ENCODE measurements around the gene SRPRA.

The SRPRA gene

GRCh38 chr11:126308271-126308671, 39.6 kb upstream of the SRPRA start:
- H3K27ac ChIP-seq (ENCODE audit: low read length) = no peak overlapping the region
- no peaks in the 10 kb centered on the region for H3K9me3 ChIP-seq (ENCODE audit: control insufficient read depth in 2 of 2, low read length in 2 of 2)
- peaks cover 22% of the 10 kb centered on the region for H3K4me1 ChIP-seq (ENCODE audit: control insufficient read depth, insufficient read depth, low read length)
- H3K4me3 ChIP-seq (ENCODE audit: low read length in 2 of 2) = no peak overlapping the region
- H3K9ac ChIP-seq (ENCODE audit: low read length in 2 of 2) = no peak overlapping the region
- peaks cover 0 to 9% of the 10 kb centered on the region in 2 donors for H3K36me3 ChIP-seq (ENCODE audit: control insufficient read depth in 2 of 2, insufficient read depth in 2 of 2, low read length in 2 of 2)
- no peaks in the 10 kb centered on the region for H3K27me3 ChIP-seq (ENCODE audit: control insufficient read depth in 1 of 2, insufficient read depth in 2 of 2, low read length in 2 of 2)

GRCh38 chr11:126307706-126308105, 39.0 kb upstream of the SRPRA start:
- Histone ChIP-seq H3K36me3 (ENCODE audit: control insufficient read depth in 2 of 2, insufficient read depth in 2 of 2, low read length in 2 of 2) (peaks cover 0 to 7% of the 10 kb centered on the region in 2 donors), H3K4me1 (ENCODE audit: control insufficient read depth, insufficient read depth, low read length) (peaks cover 22% of the 10 kb centered on the region), H3K27ac (ENCODE audit: low read length) (no peak overlapping the region), H3K27me3 (ENCODE audit: control insufficient read depth in 1 of 2, insufficient read depth in 2 of 2, low read length in 2 of 2) (no peaks in the 10 kb centered on the region), H3K4me3 (ENCODE audit: low read length in 2 of 2) (no peak overlapping the region), H3K9me3 (ENCODE audit: control insufficient read depth in 2 of 2, low read length in 2 of 2) (no peaks in the 10 kb centered on the region), H3K9ac (ENCODE audit: low read length in 2 of 2) (no peak overlapping the region)

GRCh38 chr11:126305699-126306098, 37.0 kb upstream of the SRPRA start:
- peaks cover 0 to 4% of the 10 kb centered on the region in 2 donors for H3K36me3 ChIP-seq (ENCODE audit: control insufficient read depth in 2 of 2, insufficient read depth in 2 of 2, low read length in 2 of 2)
- no peak overlapping the region for H3K9ac ChIP-seq (ENCODE audit: low read length in 2 of 2)
- no peaks in the 10 kb centered on the region for H3K9me3 ChIP-seq (ENCODE audit: control insufficient read depth in 2 of 2, low read length in 2 of 2)
- H3K4me3 ChIP-seq (ENCODE audit: low read length in 2 of 2) = no peak overlapping the region
- no peak overlapping the region for H3K27ac ChIP-seq (ENCODE audit: low read length)
- no peaks in the 10 kb centered on the region for H3K27me3 ChIP-seq (ENCODE audit: control insufficient read depth in 1 of 2, insufficient read depth in 2 of 2, low read length in 2 of 2)
- H3K4me1 ChIP-seq (ENCODE audit: control insufficient read depth, insufficient read depth, low read length) = peaks cover 16% of the 10 kb centered on the region

GRCh38 chr11:126304457-126305075, 35.9 kb upstream of the SRPRA start:
- no peaks in the 10 kb centered on the region for H3K9me3 ChIP-seq (ENCODE audit: control insufficient read depth in 2 of 2, low read length in 2 of 2)

GRCh38 chr11:126303623-126304456, 35.1 kb upstream of the SRPRA start, which contains the start of gene DCPS:
TSS of gene DCPS (plus strand) at chr11:126304060. CDS start at chr11:126304081, 21 bp downstream.
- H3K27me3 ChIP-seq (ENCODE audit: control insufficient read depth in 1 of 2, insufficient read depth in 2 of 2, low read length in 2 of 2) = no peaks in the 10 kb centered on the region
- peaks cover 14% of the 10 kb centered on the region for H3K4me1 ChIP-seq (ENCODE audit: control insufficient read depth, insufficient read depth, low read length)
- peaks cover 4 to 5% of the 10 kb centered on the region in 2 donors for H3K36me3 ChIP-seq (ENCODE audit: control insufficient read depth in 2 of 2, insufficient read depth in 2 of 2, low read length in 2 of 2)
- H3K9me3 ChIP-seq (ENCODE audit: control insufficient read depth in 2 of 2, low read length in 2 of 2) = no peaks in the 10 kb centered on the region
- peak within 1 kb of the TSS; percentile 91 to 93 for H3K9ac ChIP-seq (ENCODE audit: low read length in 2 of 2)
- peak within 1 kb of the TSS; percentile 97 to 98 for H3K4me3 ChIP-seq (ENCODE audit: low read length in 2 of 2)
- H3K27ac ChIP-seq (ENCODE audit: low read length) = peak within 1 kb of the TSS; percentile 92

More at GRCh38 chr11:126304457-126305075, 35.9 kb upstream of the SRPRA start:
- peak overlapping the region; percentile 92 for H3K27ac ChIP-seq (ENCODE audit: low read length)
- H3K27me3 ChIP-seq (ENCODE audit: control insufficient read depth in 1 of 2, insufficient read depth in 2 of 2, low read length in 2 of 2) = no peaks in the 10 kb centered on the region
- peak overlapping the region; percentile 97 to 98 for H3K4me3 ChIP-seq (ENCODE audit: low read length in 2 of 2)
- peaks cover 4% of the 10 kb centered on the region in 2 donors for H3K36me3 ChIP-seq (ENCODE audit: control insufficient read depth in 2 of 2, insufficient read depth in 2 of 2, low read length in 2 of 2)
- peak overlapping the region; percentile 91 to 93 for H3K9ac ChIP-seq (ENCODE audit: low read length in 2 of 2)
- H3K4me1 ChIP-seq (ENCODE audit: control insufficient read depth, insufficient read depth, low read length) = peaks cover 14% of the 10 kb centered on the region

- H3K4me1 ChIP-seq (ENCODE audit: control insufficient read depth, insufficient read depth, low read length) = no peaks in the 10 kb centered on the region
- H3K4me3 ChIP-seq (ENCODE audit: low read length in 2 of 2) = no peak overlapping the region
- peaks cover 22 to 28% of the 10 kb centered on the region in 2 donors for H3K36me3 ChIP-seq (ENCODE audit: control insufficient read depth in 2 of 2, insufficient read depth in 2 of 2, low read length in 2 of 2)
- no peaks in the 10 kb centered on the region for H3K27me3 ChIP-seq (ENCODE audit: control insufficient read depth in 1 of 2, insufficient read depth in 2 of 2, low read length in 2 of 2)
- no peak overlapping the region for H3K27ac ChIP-seq (ENCODE audit: low read length)
- H3K9ac ChIP-seq (ENCODE audit: low read length in 2 of 2) = no peak overlapping the region
- H3K9me3 ChIP-seq (ENCODE audit: control insufficient read depth in 2 of 2, low read length in 2 of 2) = no peaks in the 10 kb centered on the region
Measured at GRCh38 chr11:126297004-126297403, 28.3 kb upstream of the SRPRA start.

GRCh38 chr11:126293726-126294125, 25.0 kb upstream of the SRPRA start:
- H3K9ac ChIP-seq (ENCODE audit: low read length in 2 of 2) = no peak overlapping the region
- H3K4me3 ChIP-seq (ENCODE audit: low read length in 2 of 2) = no peak overlapping the region
- H3K4me1 ChIP-seq (ENCODE audit: control insufficient read depth, insufficient read depth, low read length) = peaks cover 4% of the 10 kb centered on the region
- H3K27me3 ChIP-seq (ENCODE audit: control insufficient read depth in 1 of 2, insufficient read depth in 2 of 2, low read length in 2 of 2) = no peaks in the 10 kb centered on the region
- H3K9me3 ChIP-seq (ENCODE audit: control insufficient read depth in 2 of 2, low read length in 2 of 2) = no peaks in the 10 kb centered on the region
- H3K27ac ChIP-seq (ENCODE audit: low read length) = no peak overlapping the region
- H3K36me3 ChIP-seq (ENCODE audit: control insufficient read depth in 2 of 2, insufficient read depth in 2 of 2, low read length in 2 of 2) = peaks cover 29 to 42% of the 10 kb centered on the region in 2 donors

GRCh38 chr11:126290887-126291286, 22.2 kb upstream of the SRPRA start:
- Histone ChIP-seq H3K9ac (ENCODE audit: low read length in 2 of 2) (no peak overlapping the region), H3K9me3 (ENCODE audit: control insufficient read depth in 2 of 2, low read length in 2 of 2) (no peaks in the 10 kb centered on the region), H3K4me3 (ENCODE audit: low read length in 2 of 2) (no peak overlapping the region), H3K27me3 (ENCODE audit: control insufficient read depth in 1 of 2, insufficient read depth in 2 of 2, low read length in 2 of 2) (no peaks in the 10 kb centered on the region), H3K4me1 (ENCODE audit: control insufficient read depth, insufficient read depth, low read length) (peaks cover 4% of the 10 kb centered on the region), H3K36me3 (ENCODE audit: control insufficient read depth in 2 of 2, insufficient read depth in 2 of 2, low read length in 2 of 2) (peaks cover 30 to 47% of the 10 kb centered on the region in 2 donors), H3K27ac (ENCODE audit: low read length) (no peak overlapping the region)

- Histone ChIP-seq H3K27me3 (ENCODE audit: control insufficient read depth in 1 of 2, insufficient read depth in 2 of 2, low read length in 2 of 2) (no peaks in the 10 kb centered on the region), H3K4me1 (ENCODE audit: control insufficient read depth, insufficient read depth, low read length) (peaks cover 9% of the 10 kb centered on the region), H3K36me3 (ENCODE audit: control insufficient read depth in 2 of 2, insufficient read depth in 2 of 2, low read length in 2 of 2) (peaks cover 20 to 35% of the 10 kb centered on the region in 2 donors), H3K9me3 (ENCODE audit: control insufficient read depth in 2 of 2, low read length in 2 of 2) (no peaks in the 10 kb centered on the region), H3K27ac (ENCODE audit: low read length) (no peak overlapping the region), H3K9ac (ENCODE audit: low read length in 2 of 2) (no peak overlapping the region), H3K4me3 (ENCODE audit: low read length in 2 of 2) (no peak overlapping the region)
Measured at GRCh38 chr11:126288237-126288636, 19.5 kb upstream of the SRPRA start.

- no peak overlapping the region for H3K9ac ChIP-seq (ENCODE audit: low read length in 2 of 2)
- no peak overlapping the region for H3K4me3 ChIP-seq (ENCODE audit: low read length in 2 of 2)
- no peak overlapping the region for H3K27ac ChIP-seq (ENCODE audit: low read length)
Measured at GRCh38 chr11:126284829-126285228, 16.1 kb upstream of the SRPRA start.

More at GRCh38 chr11:126284829-126285228, 16.1 kb upstream of the SRPRA start:
- no peaks in the 10 kb centered on the region for H3K27me3 ChIP-seq (ENCODE audit: control insufficient read depth in 1 of 2, insufficient read depth in 2 of 2, low read length in 2 of 2)
- no peaks in the 10 kb centered on the region for H3K9me3 ChIP-seq (ENCODE audit: control insufficient read depth in 2 of 2, low read length in 2 of 2)
- H3K4me1 ChIP-seq (ENCODE audit: control insufficient read depth, insufficient read depth, low read length) = peaks cover 21% of the 10 kb centered on the region
- H3K36me3 ChIP-seq (ENCODE audit: control insufficient read depth in 2 of 2, insufficient read depth in 2 of 2, low read length in 2 of 2) = peaks cover 3 to 5% of the 10 kb centered on the region in 2 donors
